DMS79 (cell line): ENCODE results near the gene CBX5.

Experiments used
- DNase-seq: peaks from one replicate; lab custom pipeline; 2025; lab: John Stamatoyannopoulos, UW

Gene CBX5

DNA sequence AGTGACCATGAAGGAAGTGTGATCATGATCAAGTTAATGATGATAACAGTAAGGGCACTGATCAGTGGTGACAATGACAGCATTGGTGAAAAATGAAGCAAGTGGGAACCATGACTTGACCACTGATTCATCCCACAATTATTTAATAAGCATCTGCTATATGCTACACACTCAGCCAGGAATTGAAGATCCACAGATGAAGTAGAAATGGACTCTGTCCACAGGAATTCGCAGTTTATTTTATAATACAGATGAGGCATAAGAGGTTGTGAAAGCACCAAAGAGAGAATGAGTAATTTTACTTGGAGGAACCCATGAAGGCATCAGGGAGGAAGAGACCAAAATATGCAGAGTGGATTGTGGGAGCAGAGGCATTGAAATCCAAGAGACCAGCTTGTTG, 57.3 kb downstream of the CBX5 start:
- DNase-seq = no peak

DNA sequence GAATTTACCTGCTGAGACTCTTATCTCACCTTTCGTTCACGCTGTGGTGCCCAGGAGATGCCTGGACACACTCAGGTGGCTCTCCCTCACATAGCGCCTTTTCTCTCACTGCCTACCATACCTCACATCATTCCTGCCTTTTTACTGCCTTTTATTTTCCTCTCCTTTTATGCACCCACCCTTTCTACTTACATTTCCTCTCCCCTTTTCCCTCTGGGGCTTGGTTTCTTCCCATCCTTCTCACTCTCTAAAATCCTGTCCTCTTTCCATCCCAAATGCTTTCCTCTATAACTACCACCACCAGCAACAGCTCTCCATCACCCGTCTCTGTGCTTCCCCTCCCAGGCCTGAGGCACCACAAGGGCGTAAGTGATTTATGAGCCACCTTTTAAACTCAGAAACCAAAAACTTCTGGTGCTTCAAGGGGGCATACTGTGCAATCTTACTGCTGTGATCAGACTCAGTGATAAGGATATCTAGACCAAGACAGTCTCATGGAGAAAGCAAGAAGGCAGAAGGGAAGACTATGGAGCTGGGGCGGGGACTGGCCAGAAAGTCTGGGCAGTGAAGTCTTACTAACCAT, 58.4 kb downstream of the CBX5 start:
- no peak for DNase-seq

DNA sequence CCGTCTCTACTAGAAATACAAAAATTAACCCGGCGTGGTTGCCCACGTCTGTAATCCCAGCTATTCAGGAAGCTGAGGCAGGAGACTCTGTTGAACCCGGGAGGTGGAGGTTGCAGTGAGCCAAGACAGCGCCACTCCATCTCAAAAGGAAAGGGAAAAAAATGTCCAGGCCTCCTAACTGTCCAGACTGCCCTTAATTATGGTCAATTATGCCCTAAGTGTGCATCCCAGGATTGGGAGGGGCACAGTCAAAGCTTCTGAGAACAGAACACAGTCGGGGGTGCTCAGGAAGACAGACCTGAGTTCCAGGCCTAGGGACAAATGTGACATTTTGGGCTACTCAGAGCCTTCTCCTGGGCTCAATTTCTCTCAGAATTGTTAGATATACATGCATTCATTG, 59.4 kb downstream of the CBX5 start:
- no peak for DNase-seq

DNA sequence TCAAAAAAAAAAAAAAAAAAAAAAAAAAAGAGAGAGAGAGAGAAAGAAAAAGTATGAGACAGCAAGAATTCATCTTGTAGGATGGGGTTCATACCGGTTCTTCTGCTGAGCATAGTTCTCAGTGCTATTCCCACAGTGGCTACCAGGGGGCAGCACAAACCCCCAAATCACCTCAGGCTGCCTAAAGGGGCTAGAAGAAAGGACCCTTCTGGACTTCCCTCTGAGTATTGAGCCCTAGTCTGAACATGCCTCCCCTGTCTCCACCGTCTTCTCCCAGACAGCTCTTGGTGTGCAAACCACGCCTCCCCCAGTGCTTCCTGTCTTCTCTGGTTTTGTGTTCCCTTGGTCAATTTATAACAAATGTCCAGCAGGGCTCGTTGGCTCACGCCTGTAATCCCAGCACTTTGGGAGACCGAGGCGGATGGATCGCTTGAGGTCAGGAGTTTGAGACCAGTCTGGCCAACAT, 59.8 kb downstream of the CBX5 start:
- DNase-seq = peak; percentile 6

DNA sequence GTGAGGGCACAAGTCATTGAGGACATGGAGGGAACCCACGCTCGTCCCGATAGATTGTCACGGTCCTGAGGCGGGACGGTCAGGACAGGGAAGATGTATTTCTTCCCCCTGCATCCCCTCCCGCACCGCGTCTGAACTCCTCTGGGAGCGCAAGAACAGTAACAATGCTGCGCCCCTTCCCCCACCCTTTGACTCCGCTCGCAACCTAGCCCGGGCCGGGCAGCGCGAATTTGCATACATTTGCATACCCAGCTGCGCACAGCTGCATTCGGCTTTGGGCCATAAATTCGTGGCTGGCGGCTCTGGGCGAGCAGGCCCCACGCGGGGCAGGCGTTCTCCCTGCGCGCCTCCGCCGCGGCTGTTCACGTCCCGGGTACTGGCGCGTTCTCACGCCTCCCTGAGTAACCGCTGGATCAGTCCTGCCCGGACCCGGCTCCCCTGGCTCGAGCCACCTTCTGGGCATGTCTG, 62.1 kb downstream of the CBX5 start:
- no peak for DNase-seq

DNA sequence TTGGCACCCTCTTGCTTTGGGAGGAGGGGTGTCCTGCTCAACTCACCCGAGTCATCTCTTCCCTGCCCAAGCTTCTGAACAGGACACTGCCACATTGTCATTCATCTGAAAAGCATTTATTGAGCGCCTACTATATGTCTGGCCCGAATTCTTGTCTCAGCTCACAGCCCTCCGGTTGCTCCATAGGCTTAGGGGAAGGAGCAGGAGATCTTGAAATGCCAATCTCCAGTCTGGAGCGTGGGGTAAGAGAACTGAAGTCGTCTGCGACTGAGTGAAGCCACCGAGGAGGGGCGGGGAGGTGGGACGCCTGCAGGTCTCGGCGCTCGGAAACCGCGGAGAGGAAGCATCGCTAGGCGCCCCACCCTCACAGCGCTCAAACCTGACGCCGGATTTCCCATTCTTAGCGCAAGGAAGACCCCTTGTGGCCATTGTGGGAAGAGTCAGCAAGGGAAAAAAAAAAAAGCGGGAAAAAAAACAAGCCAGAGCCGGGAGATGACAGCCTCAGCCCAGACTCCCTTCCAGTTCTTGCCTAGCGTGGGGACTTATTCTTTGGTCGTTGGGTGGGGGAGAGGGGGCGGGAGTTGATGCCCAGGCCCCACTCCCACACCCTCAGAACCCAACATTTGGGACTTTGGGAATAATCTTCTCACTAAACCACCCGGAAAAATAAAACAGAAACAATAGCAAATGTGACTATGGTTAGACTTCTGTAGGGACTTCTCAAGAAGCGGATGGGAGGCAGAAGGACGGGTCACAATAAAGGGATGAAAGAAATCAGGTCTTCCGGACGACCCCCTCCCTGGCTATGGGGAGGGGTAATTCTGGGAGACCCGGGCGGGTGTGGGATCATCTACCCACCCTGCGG, 62.9 kb downstream of the CBX5 start:
- peak; percentile 75 for DNase-seq

DNA sequence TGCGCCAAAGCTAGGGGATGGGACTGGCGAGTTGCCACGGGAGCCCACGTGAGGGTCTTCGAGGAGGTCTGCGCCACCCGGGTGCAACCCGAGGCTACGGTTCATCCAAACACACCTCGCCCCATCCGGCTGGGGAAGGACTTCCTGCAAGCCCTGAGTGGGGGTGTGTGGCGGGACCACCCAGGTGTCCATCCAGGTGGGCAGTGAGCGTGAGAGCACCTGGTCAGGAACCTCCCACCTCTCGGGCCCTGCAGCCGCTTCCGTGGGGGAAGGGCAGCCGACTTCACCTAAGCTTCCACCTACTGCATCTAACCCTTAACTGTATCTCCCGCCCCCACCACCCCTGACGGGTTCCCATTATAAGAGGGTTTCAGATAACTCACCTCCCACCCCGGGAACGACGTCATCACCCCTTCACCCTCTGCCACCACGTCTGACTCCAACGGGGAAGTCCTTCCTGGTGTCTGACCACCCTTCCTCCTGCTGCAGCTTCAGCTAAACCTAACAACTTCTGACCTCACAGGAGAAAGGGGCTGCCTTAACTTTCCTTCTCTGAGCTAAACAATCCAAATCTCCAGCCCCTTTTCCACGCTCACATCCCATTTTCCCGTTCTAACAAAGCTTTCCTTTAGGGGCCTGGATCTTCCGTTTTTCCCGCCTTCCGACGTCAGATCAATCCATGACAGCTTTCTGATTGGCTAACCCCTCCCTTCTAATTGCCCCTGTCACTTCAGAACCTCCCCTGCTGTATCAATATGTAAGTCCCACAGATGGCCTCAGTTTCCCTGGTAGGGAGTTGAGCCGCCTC, 63.7 kb downstream of the CBX5 start:
- peak; percentile 30 for DNase-seq

DNA sequence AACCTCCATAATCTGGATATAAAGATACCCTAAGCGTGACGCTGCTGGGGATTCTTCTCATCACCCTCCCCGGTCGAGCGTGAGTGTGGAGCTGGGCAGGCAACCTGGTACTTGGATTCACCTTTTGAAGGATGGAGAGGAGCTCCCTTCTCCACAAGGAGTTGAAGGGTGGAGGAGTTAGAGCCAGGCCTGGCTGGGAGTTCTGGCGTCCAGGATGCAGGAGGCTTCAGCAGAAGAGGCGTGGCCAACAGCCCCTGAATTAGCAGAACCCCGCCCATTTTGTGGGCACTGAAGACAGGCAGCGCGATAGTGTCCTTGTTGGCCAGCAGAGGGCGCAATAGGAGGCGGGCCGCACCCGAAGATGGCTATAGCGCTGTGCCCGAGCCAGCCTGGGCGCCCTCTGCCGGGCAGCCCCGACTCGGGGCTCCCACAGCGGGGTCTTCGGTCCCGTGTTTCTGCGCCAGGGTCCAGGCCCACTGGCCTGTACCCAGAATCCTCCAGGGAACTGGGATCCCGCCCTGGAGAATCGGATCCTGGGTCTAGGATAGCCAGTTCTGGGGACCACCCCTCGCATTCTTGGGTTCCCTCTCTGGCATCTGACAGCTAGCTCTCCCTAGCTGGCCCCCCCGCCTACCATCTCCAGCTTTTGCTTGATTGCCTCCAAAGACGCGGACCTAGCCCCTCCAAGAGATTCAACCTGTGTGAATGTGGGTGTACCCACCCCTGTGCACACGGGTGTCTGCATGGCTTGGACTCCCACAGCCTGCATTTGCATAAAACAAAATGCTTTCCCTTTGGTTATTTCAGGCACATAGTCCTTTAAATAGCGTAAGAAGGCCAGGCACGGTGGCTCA, 65.1 kb downstream of the CBX5 start:
- peak; percentile 33 for DNase-seq

DNA sequence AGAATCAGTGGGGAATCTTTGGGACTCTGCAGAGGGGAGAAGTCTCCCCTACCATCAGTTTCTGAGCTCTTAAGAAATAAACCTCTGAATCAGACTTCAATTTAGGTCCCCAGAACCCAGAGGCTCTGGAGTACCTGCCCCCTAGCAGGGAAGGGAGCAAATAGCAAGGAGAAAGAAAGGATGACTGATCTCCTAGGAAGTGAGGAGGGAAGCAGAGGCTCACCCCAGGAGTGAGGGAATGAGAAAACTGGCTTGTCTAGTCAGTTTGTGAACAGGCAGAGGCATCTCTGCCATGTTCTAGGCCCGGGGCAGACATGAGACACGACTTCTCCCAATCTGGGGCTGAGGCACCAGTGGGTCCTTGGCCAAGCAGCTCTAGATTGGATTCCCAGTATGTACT, 66.8 kb downstream of the CBX5 start:
- DNase-seq = no peak

DNA sequence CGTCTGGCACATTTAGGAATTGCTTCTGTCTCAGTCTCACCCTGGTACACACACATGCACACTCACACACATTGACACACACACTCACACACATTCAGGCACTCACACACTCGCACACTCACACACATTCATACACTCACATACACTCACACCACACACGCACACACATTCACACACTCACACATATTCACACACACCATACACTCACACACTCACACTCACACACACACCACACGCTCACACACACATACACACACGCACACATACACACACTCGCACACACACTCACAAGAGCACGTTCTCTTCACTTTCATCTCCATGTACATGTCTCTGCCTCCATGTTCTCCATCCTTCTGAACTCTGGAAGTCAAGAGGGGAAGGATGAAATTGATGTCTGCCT, 68.0 kb downstream of the CBX5 start:
- DNase-seq = no peak

DNA sequence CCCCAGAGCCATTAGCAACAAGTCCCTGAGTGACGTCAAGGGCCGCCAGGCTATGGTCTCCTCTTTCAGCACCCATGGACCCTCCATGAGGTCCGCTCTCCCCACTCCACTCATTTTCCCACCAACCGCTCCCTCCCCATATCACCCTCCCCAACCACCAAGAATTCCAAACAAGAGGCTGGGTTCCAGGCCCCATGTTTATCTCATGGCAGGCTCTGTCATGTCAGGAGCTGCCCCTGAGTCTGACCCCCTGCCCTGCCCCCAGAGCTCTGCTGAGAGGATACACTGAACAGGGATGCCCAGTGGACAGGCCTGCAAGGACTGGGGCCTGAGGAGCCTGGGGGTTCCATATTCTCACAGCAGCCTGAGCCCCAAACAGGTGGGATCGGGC, 69.5 kb downstream of the CBX5 start:
- DNase-seq = no peak

DNA sequence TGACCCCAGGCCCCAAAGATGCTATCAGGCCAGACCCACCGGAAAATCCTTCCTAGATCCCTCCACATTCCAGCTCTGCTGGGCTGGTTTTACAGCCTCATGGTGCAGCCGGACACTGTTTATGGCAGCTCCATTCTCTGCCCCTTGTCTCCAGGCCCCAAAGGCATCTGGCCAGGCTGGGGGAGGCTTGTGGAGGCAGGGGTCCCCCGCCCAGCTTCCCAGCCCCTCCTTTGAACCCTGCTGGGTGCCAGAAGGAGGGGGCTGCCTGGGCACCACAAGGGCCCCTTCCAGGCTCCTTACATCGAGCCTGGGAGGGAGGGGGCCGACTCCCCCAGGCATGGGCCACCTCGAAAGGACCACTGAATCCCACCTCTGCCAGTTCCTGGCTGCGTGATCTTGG, 71.3 kb downstream of the CBX5 start:
- DNase-seq = no peak

DNA sequence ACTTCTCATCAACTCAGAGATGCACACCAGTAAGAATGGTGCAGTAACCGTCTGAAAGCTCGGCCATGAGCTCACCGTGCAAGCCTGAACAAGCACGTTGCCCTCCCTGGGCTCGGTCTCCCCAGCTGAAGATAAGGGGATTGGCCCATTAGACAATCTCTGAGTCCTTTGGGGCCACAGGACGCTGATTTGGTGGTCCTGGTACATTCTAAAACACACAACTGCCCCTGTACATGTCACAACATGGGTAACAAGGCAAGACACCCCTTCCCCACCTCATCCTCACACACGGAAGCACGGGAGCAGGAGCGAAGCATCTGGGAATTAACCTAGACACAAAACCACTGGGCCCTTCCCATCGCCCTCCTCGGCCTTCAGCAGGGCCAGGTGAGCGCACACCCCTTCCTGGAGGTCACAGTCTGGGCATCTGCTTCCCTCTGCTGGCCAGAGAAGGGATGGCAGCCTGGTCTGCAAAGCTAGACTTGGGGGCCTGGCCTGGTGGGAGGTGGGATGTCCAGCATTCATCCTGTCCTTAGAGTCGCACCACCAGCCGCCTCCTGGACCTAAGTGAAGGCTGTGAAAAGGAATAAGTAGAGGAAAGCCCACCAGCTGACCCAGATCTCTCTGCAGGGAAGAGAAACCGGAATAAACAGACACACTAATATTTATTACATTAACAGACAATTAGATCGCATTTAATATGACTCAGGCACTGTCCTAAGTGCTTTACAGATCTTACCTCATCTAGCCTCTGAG, 72.2 kb downstream of the CBX5 start:
- DNase-seq = peak; percentile 40

DNA sequence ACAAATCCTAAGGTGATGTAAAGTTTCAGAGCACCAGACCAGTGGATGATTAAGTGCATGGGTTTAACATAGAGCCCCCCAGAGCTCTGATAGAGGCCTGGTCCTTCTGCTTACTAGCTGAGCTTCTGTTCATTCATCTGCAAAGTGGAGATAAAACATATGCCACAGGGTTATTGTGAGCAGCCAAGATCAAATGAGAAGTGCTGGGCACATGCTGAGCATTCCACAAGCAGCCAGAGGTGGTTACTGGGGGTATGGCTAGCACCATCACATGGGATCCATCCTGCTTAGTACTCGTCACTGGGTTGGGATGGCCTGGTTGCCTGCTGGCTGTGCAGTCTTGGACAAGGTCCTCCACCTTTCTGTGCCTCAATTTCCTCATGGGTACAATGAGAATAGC, 73.1 kb downstream of the CBX5 start:
- no peak for DNase-seq

DNA sequence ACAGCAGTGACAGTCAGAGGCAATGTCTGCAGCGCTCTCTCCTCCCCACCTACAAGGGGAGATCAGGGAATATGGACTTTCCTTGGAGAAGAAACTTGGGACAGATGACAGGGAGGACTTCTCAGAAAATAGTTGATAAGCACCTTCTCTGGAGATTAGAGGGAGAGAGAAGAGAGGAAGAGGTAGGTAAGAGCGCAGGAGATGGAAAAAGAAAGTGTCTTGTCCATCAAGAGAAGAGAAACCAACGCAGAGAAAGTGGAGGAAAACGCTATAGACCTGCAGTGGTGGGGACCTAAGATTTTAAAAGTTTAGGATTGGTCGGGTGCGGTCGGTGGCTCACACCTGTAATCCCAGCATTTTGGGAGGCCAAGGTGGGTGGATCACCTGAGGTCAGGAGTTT, 75.6 kb downstream of the CBX5 start:
- no peak for DNase-seq

DNA sequence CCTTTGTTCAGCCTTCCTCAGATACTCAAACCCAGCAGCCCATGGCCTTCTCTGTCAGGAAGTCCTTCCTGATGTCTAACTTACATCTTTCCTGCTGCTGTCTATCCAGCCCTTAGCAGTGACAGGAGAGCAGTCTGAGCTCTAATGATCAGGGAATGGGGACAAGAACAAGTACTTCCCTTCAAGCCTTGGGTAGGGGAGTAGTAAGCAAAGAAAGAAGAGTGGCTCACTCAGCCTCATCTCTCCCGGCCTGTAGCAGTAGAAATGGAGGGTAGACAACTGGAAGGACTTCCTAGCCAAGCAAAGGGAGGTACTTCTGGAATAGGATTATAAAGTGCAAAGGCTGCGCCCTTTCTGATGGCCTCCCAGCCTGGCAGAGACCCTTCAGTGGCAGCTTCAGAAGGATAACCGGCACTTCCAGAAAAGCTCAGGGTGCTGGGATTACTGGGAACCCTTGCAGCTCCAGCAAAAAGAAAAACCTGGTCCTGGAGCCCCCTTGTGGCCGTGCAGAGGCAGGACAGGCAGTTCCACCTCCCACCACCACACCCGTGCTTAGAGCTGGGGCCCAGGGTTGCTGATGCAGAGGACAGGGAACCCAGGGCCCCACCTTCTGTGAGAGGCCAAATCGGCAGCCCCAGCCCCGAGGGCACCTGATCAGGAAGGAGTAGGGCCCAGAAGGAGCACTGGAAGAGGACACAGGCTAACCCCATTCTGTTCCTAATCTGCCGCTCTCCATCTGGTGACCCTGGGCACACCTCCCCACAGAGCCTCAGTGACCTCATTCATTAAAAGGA, 78.7 kb downstream of the CBX5 start:
- DNase-seq = peak; percentile 12

DNA sequence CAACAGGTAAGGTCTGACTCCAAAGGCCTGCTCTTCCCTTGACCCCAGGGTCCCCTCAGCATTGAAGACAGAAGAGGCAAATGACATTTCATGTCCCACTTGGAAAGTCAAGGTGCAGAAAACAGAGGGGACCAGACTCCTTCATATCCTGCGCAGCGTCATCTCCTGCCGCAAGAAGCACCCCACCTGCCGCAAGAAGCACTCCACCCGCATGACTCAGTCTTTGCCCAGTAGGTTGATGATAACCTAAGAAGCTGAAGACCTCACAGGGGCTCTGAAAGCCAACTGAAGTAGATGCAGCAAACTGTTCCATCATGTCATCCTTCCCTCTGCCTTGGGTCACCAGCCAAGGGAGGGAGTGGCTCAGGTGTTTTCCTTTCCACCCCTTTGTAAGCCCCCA, 79.5 kb downstream of the CBX5 start:
- no peak for DNase-seq

DNA sequence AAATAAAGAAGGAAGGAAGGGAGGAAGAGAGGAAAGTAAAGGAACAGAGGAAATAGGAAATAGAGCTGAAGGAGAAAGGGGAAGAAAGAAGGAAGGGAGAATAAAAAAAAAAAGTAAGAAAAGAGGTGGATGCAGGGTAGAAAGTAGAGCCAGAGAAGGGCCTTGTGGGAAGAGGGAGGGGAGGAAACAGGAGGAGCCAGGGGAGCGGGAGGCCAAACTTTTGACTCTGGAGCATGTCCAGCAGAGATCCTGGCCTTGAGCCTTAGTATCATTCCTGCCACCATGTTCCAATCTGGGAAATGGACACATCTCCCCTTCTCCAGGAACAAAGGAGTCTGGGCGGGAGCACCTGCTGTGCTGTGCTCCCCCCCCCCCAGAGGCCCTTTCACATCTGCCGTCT, 80.0 kb downstream of the CBX5 start:
- DNase-seq = no peak

DNA sequence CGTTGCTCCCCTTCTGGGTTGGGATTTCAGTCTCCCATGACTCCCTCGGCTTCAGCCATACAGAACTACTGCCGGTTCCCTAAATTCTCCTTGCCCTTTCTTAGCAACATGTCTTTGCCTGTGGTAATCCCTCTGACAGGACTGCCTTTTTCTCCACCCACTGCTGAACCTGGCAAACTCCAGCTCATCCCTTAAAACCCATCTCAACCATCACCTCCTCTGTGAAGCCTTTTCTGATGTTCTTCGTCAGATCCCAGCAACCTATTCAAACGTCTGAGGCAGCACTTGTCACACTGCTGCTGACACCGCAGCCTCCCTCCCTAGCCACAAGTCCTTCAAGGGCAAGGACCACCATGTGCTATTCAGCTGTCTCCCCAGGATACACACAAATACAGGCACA, 80.9 kb downstream of the CBX5 start:
- no peak for DNase-seq

DNA sequence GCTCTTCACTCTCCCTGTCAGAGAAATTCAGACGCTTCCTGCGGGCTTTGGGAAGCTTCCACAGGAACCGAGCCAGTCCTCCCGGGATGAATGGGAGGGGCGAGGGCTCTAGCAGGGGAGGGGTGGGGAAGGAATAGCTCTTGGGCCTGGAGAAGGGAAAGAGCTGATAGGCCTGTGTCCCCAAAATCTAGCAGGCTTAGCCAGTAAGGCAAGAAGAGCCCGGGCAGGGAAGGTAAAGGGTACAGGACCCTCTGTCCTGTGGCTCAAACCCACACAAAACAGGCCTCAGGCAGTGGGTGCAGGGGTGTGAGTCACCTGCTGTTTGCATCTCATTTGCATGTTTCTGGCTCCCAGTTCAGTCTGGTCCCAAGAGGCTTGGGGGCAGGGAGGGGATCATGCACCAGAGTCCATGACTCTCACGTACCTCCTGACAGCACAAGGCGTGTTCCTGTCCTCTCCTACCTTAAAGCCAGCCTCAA, 82.5 kb downstream of the CBX5 start:
- no peak for DNase-seq
